ENCODE measurements around the gene HOMER3.

Gene HOMER3

DNA sequence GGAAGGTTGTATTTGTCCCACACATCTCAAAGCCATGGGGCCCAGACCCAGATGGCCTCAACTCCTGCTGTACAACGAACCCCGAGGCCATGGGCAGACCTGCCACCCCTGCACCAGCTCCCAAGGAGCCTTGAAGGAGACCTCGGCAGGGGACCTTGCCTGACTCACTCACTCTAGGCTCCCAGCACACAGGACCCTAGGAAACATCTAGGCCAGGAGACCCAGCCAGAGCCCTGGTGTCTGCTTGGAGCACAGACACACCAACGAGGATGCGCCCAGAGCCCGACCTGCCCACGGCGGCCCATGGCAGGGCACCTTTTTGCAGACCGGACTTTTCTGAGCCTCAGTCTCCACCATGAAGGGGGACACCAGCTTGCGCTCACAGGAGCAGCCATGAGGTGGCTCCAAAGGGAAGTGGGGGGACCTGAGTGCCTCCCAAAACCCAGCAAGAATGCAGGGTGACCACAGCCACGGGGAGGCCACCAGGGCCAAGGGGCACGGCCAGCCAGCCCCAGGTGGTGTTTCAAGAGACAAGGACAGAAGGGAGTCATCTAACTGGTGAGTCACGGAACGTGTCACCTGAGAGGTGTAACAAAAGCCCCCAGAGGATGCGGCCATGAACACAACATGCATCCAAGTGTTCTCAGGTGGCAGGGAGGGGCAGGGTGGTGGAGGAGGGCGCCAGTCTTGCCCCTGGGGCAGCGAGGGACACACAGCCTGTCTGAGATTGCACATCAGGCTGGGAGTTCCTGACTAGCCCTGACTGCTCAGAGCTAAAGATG is 40.1 kb downstream of the HOMER3 start:
- DNase-seq: no peak

GRCh38 chr19:18899624-18900560 is 41.1 kb downstream of the HOMER3 start:
- no peak for DNase-seq

- no peak for DNase-seq
These were observed 42.2 kb downstream of the HOMER3 start for GRCh38 chr19:18898607-18899408.

DNA sequence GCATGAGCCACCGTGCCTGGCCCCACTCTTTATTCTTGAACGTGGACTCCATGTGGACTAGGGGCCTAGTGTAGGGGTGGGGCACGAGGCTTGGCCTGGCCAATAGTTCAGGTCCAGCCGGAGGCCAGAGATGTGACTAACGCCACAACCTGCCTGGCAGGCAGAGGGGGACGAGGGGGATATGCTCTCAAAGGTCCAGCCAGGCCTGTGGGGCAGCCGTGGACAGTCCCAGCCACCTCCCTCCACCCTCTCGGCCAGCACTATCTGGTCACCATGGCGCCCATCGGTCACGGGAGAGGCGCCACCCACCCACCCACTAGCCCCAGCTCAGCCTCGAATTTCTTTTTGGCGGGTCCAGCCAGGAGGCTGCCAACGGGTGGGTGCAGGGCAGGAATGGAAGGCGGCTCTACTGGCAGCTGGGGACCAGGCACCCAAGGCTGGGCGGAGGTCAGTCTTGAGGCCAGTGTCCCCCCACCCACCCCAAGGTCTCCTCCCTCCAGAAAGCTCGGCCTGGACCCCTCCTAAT is 42.9 kb downstream of the HOMER3 start:
- no peak for DNase-seq

DNA sequence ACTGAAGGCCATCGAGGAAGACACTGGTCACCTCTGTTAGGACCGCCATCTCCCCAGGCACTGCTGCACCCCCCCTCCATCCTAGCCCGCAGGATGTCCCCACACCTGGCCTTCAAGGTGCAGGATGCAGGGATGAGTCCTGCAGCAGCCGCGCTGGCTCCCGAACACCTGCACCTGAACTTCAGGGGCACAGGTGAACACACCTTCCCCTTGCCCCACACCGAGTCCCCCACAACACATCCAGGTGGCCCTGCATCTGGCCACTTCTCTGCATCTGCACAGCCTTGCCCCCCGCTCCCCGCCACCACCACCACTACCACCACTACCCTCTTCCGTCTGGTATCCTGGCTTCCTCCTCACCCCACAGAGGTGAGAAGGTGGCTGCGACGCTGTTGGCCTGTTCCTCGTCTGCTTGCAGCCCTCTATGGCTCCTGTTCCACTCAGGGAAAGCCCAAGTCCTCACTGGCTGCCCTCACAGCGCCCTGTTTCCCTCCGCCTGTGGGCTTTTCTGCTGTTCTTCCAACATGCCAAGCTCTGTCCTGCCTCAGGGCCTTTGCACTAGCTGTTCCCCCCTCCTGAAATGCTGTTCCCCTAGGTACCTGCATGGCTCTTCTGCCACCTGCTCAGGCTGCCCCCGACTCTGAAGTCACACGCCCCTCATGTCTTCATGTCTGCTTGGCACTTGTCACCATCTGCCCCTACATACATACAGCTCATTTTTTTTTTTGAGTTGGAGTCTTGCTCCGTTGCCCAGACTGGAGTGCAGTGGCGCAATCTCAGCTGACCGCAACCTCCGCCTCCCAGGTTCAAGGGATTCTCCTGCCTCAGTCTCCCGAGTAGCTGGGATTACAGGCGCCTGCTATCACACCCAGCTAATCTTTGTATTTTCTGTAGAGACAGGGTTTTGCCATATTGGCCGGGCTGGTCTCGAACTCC is 43.7 kb downstream of the HOMER3 start:
- DNase-seq: no peak

DNA sequence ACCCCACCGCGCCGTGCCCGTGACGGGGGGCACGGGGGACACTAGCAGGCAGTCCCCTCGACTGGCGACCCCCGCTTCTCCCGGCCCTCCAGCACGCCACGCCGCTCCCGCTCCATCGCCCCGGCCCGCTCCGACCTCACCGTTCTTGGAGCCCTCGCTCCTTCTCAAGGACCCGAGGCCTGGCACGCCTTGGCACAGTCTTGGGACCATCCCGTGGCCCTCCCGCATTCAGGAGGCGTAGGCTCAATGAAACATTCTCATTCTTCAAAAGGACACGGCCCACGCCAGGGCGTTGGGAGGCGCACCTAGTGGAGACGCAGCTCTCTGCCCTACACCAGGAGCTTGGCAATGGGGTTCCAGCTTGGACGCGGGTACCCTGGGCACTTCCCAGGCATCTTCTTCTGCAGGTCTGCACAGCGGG is 44.6 kb downstream of the HOMER3 start:
- no peak for DNase-seq

DNA sequence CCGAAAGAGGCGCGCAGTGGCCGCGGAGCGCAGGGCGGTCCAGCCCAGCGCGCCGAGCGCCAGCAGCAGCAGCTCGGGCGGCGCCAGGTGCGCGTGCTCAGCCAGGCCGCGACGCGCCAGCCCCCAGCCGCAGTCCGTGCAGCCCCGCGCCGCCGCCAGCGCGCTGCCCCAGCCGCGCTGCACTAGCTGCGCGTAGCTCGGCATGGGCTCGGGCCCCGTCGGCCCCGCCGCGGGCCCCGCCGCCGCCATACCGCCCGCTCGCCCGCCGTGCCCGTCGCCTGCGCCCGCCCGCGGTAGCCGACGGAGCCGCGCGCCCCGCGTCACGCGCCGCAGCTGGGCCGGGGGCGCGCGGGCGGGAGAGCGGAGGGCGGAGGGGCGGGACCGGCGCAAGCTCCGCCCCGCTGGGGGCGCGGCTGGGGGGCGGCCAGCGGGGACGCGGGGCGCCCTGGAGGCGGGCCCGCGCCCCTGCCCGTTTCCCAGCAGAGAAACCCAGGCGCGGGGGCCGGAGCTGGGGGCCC is 45.1 kb downstream of the HOMER3 start, which contains the start of gene CERS1:
TSS of gene CERS1 (minus strand) at position 335 of the 518 bp plus-strand sequence. CDS start at position 249, 86 bp downstream.
- DNase-seq: no peak

DNA sequence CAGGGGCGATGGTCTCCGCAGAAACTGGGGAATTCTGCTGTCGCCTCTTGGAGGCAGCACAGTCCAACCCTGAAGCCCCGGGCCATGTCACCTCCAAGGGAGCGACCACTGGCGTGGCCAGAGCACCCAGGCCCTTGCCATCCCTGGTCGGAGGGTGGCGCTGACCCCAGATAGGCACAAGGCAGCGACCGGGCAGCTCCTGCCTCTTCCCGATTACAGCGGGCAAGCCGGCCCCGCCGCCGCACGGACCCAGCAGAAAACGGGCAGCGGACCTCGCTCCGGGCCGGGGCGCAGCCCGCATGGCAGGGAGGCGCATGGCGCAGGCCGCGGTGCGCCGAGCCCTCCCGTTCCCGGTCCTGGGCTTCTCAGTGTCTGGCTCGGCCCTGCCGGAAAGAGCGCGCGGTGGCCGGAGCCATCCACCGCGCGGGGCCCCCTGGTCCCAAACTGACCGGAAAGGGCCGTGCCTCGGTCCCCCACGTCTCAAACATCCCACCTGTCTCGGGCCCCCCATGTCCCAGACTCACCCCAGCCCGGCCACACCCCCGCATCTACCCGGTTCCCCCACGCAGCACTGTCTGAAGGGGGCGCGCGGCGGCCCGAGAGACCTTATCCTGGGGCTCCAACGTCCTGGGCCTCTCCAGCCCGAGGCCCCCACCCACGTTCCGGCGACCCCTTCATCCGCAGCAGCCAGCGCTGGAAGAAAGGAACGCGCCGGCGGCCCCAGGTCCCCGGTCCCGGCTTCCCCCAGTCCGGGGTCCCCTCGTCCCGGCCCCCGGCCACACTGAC is 45.8 kb downstream of the HOMER3 start:
- DNase-seq: no peak

GRCh38 chr19:18894254-18895037 is 46.6 kb downstream of the HOMER3 start:
- no peak for DNase-seq

- no peak for DNase-seq
These were observed 47.3 kb downstream of the HOMER3 start for GRCh38 chr19:18893587-18894253.

- no peak for DNase-seq
These were observed 50.9 kb downstream of the HOMER3 start for GRCh38 chr19:18889949-18890745.

GRCh38 chr19:18886972-18887371 is 54.0 kb downstream of the HOMER3 start:
- DNase-seq: no peak

DNA sequence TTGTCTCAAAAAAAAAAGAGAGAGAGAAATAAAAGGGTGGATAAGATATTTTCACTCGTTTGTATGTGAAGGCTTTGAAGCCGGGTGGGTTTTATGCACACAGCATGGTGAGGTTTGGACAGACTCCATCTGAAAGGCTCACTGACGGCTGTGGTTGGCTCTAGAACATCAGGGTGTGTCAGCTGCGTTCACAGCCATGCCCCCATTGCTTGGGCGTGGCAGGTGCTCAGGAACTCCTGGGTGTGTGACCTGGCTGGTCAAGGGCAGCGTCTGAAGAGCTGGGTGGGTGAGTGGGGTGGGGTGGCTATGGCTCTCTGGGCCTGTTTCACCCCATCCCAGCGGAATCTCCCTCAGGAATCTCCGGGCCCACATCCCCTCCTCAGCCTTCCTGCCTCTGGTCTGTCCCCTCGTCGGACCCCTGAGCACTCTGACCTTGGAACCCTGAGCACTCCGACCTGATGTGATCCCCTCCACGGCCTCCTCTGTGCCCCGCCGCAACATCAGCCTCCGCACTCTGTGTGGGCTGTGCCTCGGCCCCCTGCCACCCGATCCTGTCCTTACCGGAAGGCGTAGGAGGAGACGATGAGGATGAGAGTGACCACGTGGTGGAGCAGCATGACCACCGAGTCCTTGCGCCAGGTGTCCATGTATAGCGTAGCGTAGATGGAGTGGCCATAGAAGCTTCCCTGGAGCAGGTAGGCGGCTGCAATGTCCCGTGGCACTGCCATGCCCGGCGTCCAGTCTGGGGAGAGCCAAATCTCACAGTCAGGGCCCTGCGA is 57.3 kb downstream of the HOMER3 start:
- DNase-seq: no peak

GRCh38 chr19:18881491-18881890 is 59.5 kb downstream of the HOMER3 start:
- no peak for DNase-seq

DNA sequence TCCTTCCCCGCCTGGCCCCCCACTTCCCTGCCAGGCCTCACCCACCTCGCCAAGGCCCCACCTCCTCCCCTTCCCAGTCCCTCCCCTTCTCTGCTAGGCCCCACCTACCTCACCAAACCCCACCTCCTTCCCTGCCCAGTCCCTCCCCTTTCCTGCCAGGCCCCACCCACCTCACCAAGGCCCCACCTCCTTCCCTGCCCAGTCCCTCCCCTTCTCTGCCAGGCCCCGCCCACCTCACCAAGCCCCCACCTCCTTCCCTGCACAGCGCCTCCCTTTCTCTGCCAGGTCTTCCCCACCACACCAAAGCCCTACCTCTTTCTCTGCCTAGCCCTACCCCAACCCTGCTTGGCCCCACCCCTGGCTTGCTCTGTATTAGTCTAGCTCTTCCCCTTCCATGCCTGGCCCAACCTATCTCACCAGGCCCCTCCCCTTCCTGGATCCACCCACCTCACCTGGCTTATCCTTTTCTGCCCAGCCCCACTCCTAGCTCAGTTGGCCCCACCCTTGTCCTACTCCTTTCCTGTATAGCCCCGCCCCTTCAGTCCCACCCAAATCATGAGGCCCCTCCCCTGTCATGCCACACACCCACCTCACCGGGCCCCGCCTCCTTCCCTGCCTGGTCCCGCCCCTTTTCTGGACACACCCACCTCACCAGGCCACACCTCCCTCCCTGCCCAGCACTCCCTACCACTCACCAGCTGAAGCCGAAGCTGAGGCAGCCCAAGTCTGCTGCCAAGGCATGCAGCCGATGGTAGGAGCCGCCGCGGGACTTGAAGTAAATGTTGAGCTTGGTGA is 61.2 kb downstream of the HOMER3 start:
- DNase-seq: peak; percentile 46
